A549 treated with AZD9567 at 1 μM for 4 hours (cell line): ENCODE data around the gene MAU2. TPM values are rescaled to one million over a fixed set of nuclear protein-coding genes. Genes with fewer than 3 reads are reported as not detected.

Source experiments
- total RNA-seq: library from RNA; stranded (reverse); fragments of 200-300 nt; extraction: Qiagen RNA extraction; gene quantifications from 5 replicates; pipeline ENCODE4 v1.2.3, GENCODE V29; 2022; ENCODE audit not compliant: insufficient read depth

Gene MAU2, protein sequence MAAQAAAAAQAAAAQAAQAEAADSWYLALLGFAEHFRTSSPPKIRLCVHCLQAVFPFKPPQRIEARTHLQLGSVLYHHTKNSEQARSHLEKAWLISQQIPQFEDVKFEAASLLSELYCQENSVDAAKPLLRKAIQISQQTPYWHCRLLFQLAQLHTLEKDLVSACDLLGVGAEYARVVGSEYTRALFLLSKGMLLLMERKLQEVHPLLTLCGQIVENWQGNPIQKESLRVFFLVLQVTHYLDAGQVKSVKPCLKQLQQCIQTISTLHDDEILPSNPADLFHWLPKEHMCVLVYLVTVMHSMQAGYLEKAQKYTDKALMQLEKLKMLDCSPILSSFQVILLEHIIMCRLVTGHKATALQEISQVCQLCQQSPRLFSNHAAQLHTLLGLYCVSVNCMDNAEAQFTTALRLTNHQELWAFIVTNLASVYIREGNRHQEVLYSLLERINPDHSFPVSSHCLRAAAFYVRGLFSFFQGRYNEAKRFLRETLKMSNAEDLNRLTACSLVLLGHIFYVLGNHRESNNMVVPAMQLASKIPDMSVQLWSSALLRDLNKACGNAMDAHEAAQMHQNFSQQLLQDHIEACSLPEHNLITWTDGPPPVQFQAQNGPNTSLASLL
- 13.4 to 15.0 TPM (median 13.6 TPM) in 5 replicates for total RNA-seq

DNA sequence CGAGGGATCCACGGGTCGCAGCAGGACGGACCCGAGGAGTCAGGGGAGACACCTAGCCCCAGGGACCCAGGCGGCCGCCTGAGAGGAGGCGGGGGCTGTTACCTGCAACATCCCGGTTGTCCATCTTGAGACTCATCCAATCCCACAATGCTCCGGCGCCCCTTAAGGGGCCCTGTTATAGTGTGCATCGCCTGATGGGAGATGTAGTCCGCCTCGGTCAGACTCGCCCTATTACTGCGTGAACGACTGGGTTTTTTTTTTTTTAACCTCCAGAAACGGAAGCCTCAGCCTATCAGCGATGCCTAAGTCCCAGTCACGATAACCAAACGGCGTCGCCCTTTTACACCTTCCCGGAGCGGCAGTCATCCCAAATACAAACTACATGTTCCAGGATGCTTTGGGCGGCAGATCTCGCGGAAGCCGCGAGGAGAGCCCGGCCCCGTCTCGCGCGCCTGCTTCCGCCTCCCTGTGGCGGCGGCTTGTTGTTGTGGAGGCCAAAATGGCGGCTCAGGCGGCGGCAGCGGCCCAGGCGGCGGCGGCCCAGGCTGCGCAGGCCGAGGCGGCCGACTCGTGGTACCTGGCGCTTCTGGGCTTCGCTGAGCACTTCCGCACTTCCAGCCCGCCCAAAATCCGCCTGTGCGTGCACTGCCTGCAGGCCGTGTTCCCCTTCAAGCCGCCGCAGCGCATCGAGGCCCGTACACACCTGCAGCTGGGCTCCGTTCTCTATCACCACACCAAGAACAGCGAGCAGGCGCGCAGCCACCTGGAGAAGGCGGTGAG lies at the start of gene MAU2, which contains the start of gene SUGP1:
Gene MAU2 (plus strand): TSS at position 469 of the 780 bp plus-strand sequence. CDS start 31 bp downstream, at position 500.
Gene SUGP1 (minus strand): TSS at position 149 of the 780 bp plus-strand sequence. CDS start 13 bp downstream, at position 136.

DNA sequence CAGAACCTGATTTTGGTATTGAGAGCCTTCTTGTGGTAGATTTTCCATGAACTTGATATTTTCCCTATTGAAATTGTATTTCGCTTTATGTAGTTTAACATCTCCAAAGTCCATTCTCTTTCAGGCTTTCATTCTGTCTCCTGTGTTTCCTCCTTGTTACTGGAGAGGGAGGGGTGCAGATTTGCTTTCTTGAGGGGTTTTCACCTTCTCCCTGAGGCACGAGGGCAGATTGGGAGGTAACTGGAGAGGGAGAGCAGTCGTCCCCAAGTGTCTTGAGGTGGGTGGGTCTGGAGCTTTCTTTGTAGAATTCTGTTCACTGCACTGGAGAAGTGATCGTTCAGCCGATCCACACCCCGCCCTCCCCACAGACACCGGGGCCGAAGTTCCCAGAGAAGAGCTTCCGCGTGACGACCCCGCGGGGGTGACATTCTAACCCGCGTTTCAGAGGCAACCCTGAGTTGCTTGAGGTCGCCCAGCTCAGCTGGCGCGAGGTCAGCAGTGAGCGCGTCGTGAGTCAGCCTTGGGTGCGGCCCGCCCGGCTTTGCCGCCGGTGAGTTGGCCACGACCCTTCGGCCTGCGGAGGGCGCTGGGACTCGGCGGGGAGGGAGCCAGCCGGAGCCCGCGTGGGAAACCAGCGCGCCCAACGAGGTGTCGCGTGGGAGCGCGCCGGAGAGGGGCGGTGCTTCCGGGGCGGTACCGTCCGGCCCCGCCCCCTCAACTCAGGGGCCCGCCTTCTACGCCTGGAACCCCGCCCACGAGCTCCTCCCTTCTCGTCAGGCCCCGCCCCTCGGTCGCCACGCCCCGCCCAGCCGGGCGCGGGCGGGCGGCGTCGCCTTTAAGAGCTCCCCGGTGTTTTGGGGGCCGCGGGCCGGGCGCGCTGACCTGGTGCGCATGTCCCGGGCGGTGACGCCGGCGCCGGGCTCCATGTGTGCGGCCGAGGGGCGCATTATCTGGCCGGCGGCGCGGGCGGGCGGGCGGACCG lies 84.5 kb downstream of the MAU2 start, which contains the start of gene GATAD2A:
Gene GATAD2A (plus strand): TSS at position 797 of the 982 bp plus-strand sequence. CDS start 59,671 bp downstream, outside the sequence.

Other genes with a start within 250 kb of the MAU2 start
- gene TMEM161A, start 182.4 kb upstream of the MAU2 start, total RNA-seq, result 23.6 to 26.8 TPM (median 24.6 TPM) in 5 replicates
- 0.64 to 1.1 TPM (median 0.80 TPM) in 4 of 5 replicates, not detected in the other for gene MEF2B, start 150.6 kb upstream of the MAU2 start, total RNA-seq
- gene BORCS8, start 128.7 kb upstream of the MAU2 start, total RNA-seq, result 6.4 to 12.5 TPM (median 11.8 TPM) in 5 replicates
- 42.7 to 55.0 TPM (median 45.6 TPM) in 5 replicates for gene RFXANK, start 128.6 kb upstream of the MAU2 start, total RNA-seq
- gene NR2C2AP, start 117.4 kb upstream of the MAU2 start, total RNA-seq, result 31.1 to 45.3 TPM (median 32.4 TPM) in 5 replicates
- 0.06 to 0.21 TPM (median 0.12 TPM) in 4 of 5 replicates, not detected in the other for gene NCAN, start 108.9 kb upstream of the MAU2 start, total RNA-seq
- 0.33 to 0.83 TPM (median 0.70 TPM) in 4 of 5 replicates, not detected in the other for gene TM6SF2, start 47.5 kb upstream of the MAU2 start, total RNA-seq
- gene SUGP1, start 320 bp upstream of the MAU2 start, total RNA-seq, result 24.9 to 44.4 TPM (median 27.8 TPM) in 5 replicates
- 42.7 to 51.8 TPM (median 47.6 TPM) in 5 replicates for gene GATAD2A, start 84.8 kb downstream of the MAU2 start, total RNA-seq
- gene TSSK6, start 194.7 kb downstream of the MAU2 start, total RNA-seq, result 1.3 to 1.6 TPM (median 1.4 TPM) in 4 of 5 replicates, not detected in the other
- gene NDUFA13, start 195.4 kb downstream of the MAU2 start, total RNA-seq, result 123 to 157 TPM (median 154 TPM) in 5 replicates
- 1.2 to 4.3 TPM (median 3.8 TPM) in 5 replicates for gene YJEFN3, start 208.1 kb downstream of the MAU2 start, total RNA-seq
- 0.15 to 0.37 TPM (median 0.19 TPM) in 4 of 5 replicates, not detected in the other for gene CILP2, start 217.4 kb downstream of the MAU2 start, total RNA-seq